GM12873 (cell line): ENCODE data around the gene DENND1A.

Source experiments
- CTCF ChIP-seq: IDR thresholded peaks from 2 replicates; pipeline ENCODE4 v1.5.1; 2012; ENCODE audit warnings: low read depth, mild to moderate bottlenecking, moderate library complexity, low read length, control low read depth; ENCODE audit not compliant: insufficient read depth; ENCODE audit errors: missing control alignments

Gene DENND1A

GRCh38 chr9:123629531-123629930 is 300.4 kb downstream of the DENND1A start:
- TF ChIP-seq CTCF = no peak

GRCh38 chr9:123622711-123623241 is 307.1 kb downstream of the DENND1A start:
- no peak for TF ChIP-seq CTCF

- no peak for TF ChIP-seq CTCF
Measured at GRCh38 chr9:123620239-123620638, 309.7 kb downstream of the DENND1A start.

GRCh38 chr9:123617952-123618678 is 311.8 kb downstream of the DENND1A start:
- TF ChIP-seq CTCF = no peak

GRCh38 chr9:123617286-123617685 is 312.6 kb downstream of the DENND1A start:
- no peak for TF ChIP-seq CTCF

GRCh38 chr9:123616707-123617106 is 313.2 kb downstream of the DENND1A start:
- TF ChIP-seq CTCF = no peak

- TF ChIP-seq CTCF = no peak
Measured at GRCh38 chr9:123615381-123615780, 314.5 kb downstream of the DENND1A start.
